Measurements from ENCODE around the gene CD40. TPM values are rescaled to one million over a fixed set of nuclear protein-coding genes. Genes with fewer than 3 reads are reported as not detected.

Gene CD40
- polyA plus RNA-seq, 1 donor from 2014 or later: 217 TPM

DNA sequence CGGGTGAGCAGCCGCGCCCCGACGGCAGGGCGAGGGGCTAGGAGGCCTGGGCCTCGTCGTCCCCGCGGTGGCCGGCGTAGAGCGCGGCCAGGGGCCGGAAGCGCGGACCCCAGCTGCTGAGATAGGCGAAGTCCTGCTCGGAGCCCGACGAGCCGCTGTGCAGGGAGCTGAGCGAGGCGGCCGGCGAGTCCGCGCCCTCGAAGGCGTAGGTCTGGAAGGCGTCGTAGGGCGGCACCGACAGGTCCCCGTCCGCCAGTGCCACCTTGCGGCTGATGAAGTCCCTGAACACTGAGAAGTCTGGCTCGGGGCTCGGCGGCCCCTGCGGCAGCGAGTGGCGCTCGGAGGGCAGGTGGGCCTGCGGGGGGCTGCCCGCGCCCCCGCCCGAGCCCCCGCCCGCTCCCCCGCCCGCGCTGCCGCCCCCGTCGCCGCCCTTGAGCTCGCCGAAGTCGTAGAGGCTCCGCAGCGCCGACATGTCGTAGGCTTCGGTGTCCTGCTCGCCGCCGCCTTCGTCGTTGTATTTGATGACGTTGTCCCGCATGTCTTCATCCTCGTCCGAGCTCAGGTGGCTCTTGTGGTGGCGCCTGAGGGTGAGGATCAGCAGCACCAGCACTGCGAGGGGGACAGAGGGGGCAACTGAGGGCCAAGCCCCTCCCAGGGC is 56.5 kb downstream of the CD40 start:
- H3K4me3 Mint-ChIP-seq: no peak overlapping the region
- no peaks in the 10 kb centered on the region for H3K36me3 Mint-ChIP-seq
- H3K27ac Mint-ChIP-seq: no peak overlapping the region
- peaks cover 0 to 6% (median 0%) of the 10 kb centered on the region in 3 donors for H3K4me1 Mint-ChIP-seq
- H3K9me3 Mint-ChIP-seq: no peaks in the 10 kb centered on the region
- peaks cover 29% of the 10 kb centered on the region for H3K27me3 Mint-ChIP-seq

GRCh38 chr20:46175127-46175494 is 57.0 kb downstream of the CD40 start:
- H3K27ac Mint-ChIP-seq: no peak overlapping the region
- peaks cover 32% of the 10 kb centered on the region for H3K27me3 Mint-ChIP-seq
- peaks cover 0 to 6% (median 0%) of the 10 kb centered on the region in 3 donors for H3K4me1 Mint-ChIP-seq
- peak overlapping the region in 1 of 4 donors; percentile 78 for H3K4me3 Mint-ChIP-seq
- no peaks in the 10 kb centered on the region for H3K36me3 Mint-ChIP-seq
- no peaks in the 10 kb centered on the region for H3K9me3 Mint-ChIP-seq

DNA sequence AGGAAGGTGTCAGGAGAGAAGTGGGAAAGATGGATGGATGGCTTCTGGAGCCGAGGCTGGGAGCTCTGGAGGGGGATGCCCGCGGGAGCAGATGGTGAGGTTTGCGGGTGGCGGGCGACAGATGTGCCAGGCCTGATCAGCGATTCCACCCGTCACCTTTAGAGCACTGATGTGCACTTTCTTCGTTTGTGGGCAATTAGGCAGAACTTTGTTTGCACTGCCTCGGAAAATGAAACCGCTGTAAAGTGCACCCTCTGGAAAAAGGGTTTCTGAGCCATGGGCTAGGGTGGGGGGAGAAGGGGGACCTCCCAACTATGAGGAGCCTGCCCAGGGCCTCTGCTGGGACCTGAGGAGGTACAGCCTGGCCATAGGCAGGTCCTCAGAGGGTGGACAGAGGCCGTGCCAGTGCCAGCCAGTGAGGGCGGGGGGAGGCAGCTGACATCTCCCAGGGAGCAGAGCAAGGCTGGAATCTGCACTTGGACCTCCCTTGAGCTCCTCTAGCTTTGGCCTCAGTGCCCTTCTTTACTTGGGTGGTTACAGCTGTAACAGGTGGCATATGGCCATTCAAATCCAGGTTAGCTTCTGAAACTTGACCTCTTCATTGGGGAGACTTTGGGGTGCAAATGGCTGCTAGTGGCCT is 58.7 kb downstream of the CD40 start:
- Mint-ChIP-seq H3K4me1 (peaks cover 0 to 4% (median 0%) of the 10 kb centered on the region in 3 donors), H3K36me3 (no peaks in the 10 kb centered on the region), H3K9me3 (no peaks in the 10 kb centered on the region), H3K27me3 (peaks cover 29% of the 10 kb centered on the region), H3K27ac (no peak overlapping the region), H3K4me3 (no peak overlapping the region)

- Mint-ChIP-seq H3K36me3 (no peaks in the 10 kb centered on the region), H3K9me3 (no peaks in the 10 kb centered on the region), H3K27me3 (peaks cover 25% of the 10 kb centered on the region), H3K4me3 (peak overlapping the region in 1 of 4 donors; percentile 33), H3K27ac (no peak overlapping the region), H3K4me1 (peaks cover 0 to 2% (median 0%) of the 10 kb centered on the region in 3 donors)
Measured at GRCh38 chr20:46177768-46178167, 59.7 kb downstream of the CD40 start.

DNA sequence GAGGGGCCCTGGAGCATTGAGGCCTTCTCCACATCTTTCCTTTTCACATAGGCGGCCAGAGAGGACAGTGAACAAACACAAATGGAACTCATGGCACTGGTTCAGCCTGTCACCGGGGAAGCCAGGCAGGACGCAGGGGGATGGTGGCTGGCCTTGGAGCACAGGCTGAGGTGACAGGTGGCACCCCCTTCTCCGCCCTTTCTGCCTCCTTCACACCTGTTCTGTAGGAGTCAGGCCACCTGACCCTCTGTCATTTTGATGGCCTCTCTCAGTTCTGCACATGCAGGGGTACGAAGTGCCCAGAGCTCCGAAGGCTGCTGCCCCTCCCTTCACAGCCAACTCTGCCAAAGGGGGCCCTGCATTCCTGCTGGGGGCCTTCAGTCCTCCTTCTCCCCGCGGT is 60.8 kb downstream of the CD40 start:
- Mint-ChIP-seq H3K36me3 (no peaks in the 10 kb centered on the region), H3K27me3 (peaks cover 21% of the 10 kb centered on the region), H3K27ac (no peak overlapping the region), H3K4me3 (peak overlapping the region in 1 of 4 donors; percentile 65), H3K9me3 (no peaks in the 10 kb centered on the region), H3K4me1 (peaks cover 0 to 2% (median 0%) of the 10 kb centered on the region in 3 donors)

Other genes with a start within 250 kb of the CD40 start
- 5.8 TPM for gene ZSWIM1, start 237.1 kb upstream of the CD40 start, polyA plus RNA-seq
- not detected for gene SPATA25, start 230.7 kb upstream of the CD40 start, polyA plus RNA-seq
- gene NEURL2, start 227.1 kb upstream of the CD40 start, polyA plus RNA-seq: 1.6 TPM
- gene CTSA, start 227.0 kb upstream of the CD40 start, polyA plus RNA-seq: 107 TPM
- 1.3 TPM for gene PLTP, start 206.2 kb upstream of the CD40 start, polyA plus RNA-seq
- gene PCIF1, start 183.6 kb upstream of the CD40 start, polyA plus RNA-seq: 98.9 TPM
- 15.1 TPM for gene ZNF335, start 146.1 kb upstream of the CD40 start, polyA plus RNA-seq
- gene MMP9, start 109.4 kb upstream of the CD40 start, polyA plus RNA-seq: not detected
- gene SLC12A5, start 89.1 kb upstream of the CD40 start, polyA plus RNA-seq: 0.11 TPM
- 30.1 TPM for gene NCOA5, start 28.4 kb upstream of the CD40 start, polyA plus RNA-seq
- gene CDH22, start 190.2 kb downstream of the CD40 start, polyA plus RNA-seq: not detected

Measured in IgD-negative memory B cell (primary cell).